Uterus (tissue), 2 donors: ENCODE data around the gene CFAP77.

Experiments
- CTCF ChIP-seq, 4 experiments: fragments of 200-600 bp in 2 of 4; fragments of 450-650 bp in 2 of 4; sonication (generic) in 2 of 4; IDR thresholded peaks; one replicate each; pipeline ENCODE4 v1.5.1; 2016 to 2019; ENCODE audit warnings: antibody characterized with exemption in 4 of 4, mild to moderate bottlenecking in 2 of 4, moderate library complexity in 1 of 4
- POLR2A ChIP-seq, 2 donors: fragments of 450-650 bp; IDR thresholded peaks; one replicate each; pipeline ENCODE4 v1.6.1; 2016; ENCODE audit warnings: antibody characterized with exemption in 2 of 2, mild to moderate bottlenecking in 1 of 2, moderate library complexity in 1 of 2

DNA sequence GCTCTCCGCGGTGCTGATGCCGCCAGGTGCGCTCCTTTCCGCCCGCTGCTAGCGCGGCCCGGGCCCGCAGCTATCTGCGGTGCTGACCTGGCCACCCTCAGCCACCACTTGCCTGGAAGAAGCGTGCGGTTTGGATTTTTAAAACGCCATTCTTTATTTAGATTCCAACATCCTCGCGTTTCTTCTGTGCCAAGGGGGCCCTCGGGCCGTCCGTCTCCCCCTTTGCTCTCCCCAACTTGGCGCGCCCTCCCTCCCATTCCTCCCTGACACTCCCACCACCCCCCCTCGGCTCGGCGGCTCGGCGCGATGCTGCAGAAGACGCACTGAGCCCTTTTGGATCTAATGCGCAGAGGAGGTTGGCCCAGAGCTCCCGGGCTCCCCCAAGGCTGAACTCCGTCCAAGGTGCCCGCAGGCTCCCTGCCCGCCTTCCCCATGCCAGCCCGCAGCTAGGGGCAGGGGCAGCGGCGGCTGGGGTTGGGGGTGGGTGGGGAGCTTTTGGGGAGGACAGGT is 172.3 kb downstream of the CFAP77 start, which contains the start of gene BARHL1:
- no peak for TF ChIP-seq CTCF (IDR thresholded peaks at IDR 0.05)
- no peak for TF ChIP-seq POLR2A (IDR thresholded peaks at IDR 0.05)
